ENCODE measurements around the gene ELF5. TPM values are rescaled to one million over a fixed set of nuclear protein-coding genes. Genes with fewer than 3 reads are reported as not detected.

Gene ELF5
- total and polyA plus RNA-seq, 2 of the 13 experiments (the other 11 are each of a cell fraction or from before 2014, with no cell fraction given), result 0.51 to 2.6 TPM

DNA sequence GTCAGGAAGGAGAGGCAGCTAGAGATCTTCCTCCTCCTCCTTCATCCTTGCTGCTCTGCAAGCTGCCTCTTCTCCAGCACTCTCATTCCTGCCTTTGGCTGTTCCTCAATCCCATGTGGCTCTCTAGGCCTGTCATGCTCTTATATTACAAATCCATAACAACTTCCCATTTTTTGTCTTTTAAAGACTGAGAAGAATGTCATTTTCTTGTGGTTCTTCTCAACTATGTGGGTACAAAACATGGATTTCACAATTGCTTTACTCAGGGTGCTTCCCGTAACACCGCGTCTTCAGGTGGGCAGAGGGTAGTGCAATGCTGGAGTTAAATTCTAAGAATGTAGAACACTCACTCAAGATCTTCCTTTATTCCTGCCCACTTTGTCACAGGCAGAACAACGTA lies 81.6 kb downstream of the ELF5 start (continued):
- TF ChIP-seq, protein P1, sequence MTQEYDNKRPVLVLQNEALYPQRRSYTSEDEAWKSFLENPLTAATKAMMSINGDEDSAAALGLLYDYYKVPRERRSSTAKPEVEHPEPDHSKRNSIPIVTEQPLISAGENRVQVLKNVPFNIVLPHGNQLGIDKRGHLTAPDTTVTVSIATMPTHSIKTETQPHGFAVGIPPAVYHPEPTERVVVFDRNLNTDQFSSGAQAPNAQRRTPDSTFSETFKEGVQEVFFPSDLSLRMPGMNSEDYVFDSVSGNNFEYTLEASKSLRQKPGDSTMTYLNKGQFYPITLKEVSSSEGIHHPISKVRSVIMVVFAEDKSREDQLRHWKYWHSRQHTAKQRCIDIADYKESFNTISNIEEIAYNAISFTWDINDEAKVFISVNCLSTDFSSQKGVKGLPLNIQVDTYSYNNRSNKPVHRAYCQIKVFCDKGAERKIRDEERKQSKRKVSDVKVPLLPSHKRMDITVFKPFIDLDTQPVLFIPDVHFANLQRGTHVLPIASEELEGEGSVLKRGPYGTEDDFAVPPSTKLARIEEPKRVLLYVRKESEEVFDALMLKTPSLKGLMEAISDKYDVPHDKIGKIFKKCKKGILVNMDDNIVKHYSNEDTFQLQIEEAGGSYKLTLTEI (CRISPR knock-in tag; conservative IDR thresholded peaks at IDR 0.05), result no peak
- TF ChIP-seq NBN (conservative IDR thresholded peaks at IDR 0.05) (no peak), TEF (CRISPR knock-in tag; IDR thresholded peaks at IDR 0.05) (no peak), ZNF225 (CRISPR knock-in tag; IDR thresholded peaks at IDR 0.05) (no peak)

Other genes starting within 250 kb of the ELF5 start
- 5.1 TPM in 2 replicates for gene ABTB2, start 155.8 kb downstream of the ELF5 start, total RNA-seq (2016; rRNA removed; fragmentation: Illumina TruSeq; extraction: Trizol)
- 12.6 and 15.4 TPM in 2 replicates for gene ABTB2, start 155.8 kb downstream of the ELF5 start, polyA plus RNA-seq (2011; rRNA removed)
- gene CAT, start 74.9 kb downstream of the ELF5 start, total RNA-seq (2016; rRNA removed; fragmentation: Illumina TruSeq; extraction: Trizol), result 136 and 180 TPM in 2 replicates
- gene CAT, start 74.9 kb downstream of the ELF5 start, polyA plus RNA-seq (2011; rRNA removed), result 73.9 and 107 TPM in 2 replicates
- gene EHF, start 107.3 kb upstream of the ELF5 start, total RNA-seq (2016; rRNA removed; fragmentation: Illumina TruSeq; extraction: Trizol), result 0.24 and 0.46 TPM in 2 replicates
- gene EHF, start 107.3 kb upstream of the ELF5 start, polyA plus RNA-seq (2011; rRNA removed), result 0.04 TPM in 1 of 2 replicates, not detected in the other

Data from HepG2 (cell line).